CD8-positive, alpha-beta memory T cell (primary cell): ENCODE measurements around the gene EXOC1L. TPM values are rescaled to one million over a fixed set of nuclear protein-coding genes. Genes with fewer than 3 reads are reported as not detected.

Experiments used
- CTCF ChIA-PET: fragments of 350-600 bp; sonication (Branson Sonifier 250); formaldehyde crosslinking; loops from one replicate; lab custom pipeline; 2021; ENCODE audit warnings: antibody characterized with exemption; lab: Charles Lee
- POLR2A ChIA-PET: fragments of 350-600 bp; sonication (Branson Sonifier 250); formaldehyde crosslinking; loops from one replicate; lab custom pipeline; 2021; ENCODE audit warnings: antibody characterized with exemption; lab: Charles Lee
- DNase-seq, 5 donors: peaks; one replicate each; pipeline versions ENCODE4 v3.0.0 to v3.0.0-alpha.2; 2020 to 2022; ENCODE audit warnings: mixed read lengths in 1 of 5
- H3K27ac ChIP-seq: one replicate; pipeline ENCODE4 v1.7.0; 2013; ENCODE audit warnings: low read depth, mild to moderate bottlenecking, low read length, moderate library complexity
- H3K27me3 ChIP-seq: 2 replicates; pipeline ENCODE4 v1.7.0; 2013; ENCODE audit warnings: low read length, mild to moderate bottlenecking; ENCODE audit not compliant: insufficient read depth, poor library complexity, severe bottlenecking
- H3K36me3 ChIP-seq: 2 replicates; pipeline ENCODE4 v1.7.0; 2013; ENCODE audit warnings: mild to moderate bottlenecking, low read length, moderate library complexity; ENCODE audit not compliant: insufficient read depth
- H3K4me1 ChIP-seq: 2 replicates; pipeline ENCODE4 v1.7.0; 2013; ENCODE audit warnings: mild to moderate bottlenecking, low read length, moderate library complexity; ENCODE audit not compliant: insufficient read depth
- H3K4me3 ChIP-seq: 2 replicates; pipeline ENCODE4 v1.7.0; 2013; ENCODE audit warnings: mild to moderate bottlenecking, low read length
- H3K9me3 ChIP-seq: 2 replicates; pipeline ENCODE4 v1.7.0; 2013; ENCODE audit warnings: mild to moderate bottlenecking, low read length
- H3K27ac Mint-ChIP-seq, 8 donors: one replicate each; pipeline ENCODE4 v1.8.0; 2020 to 2021; ENCODE audit warnings: mixed read lengths in 8 of 8, mild to moderate bottlenecking in 6 of 8, inconsistent platforms in 3 of 8, moderate library complexity in 3 of 8
- H3K27me3 Mint-ChIP-seq, 2 donors: one replicate each; pipeline ENCODE4 v1.8.0; 2020 to 2021; ENCODE audit warnings: mixed read lengths in 2 of 2, mild to moderate bottlenecking in 1 of 2, moderate library complexity in 1 of 2
- H3K36me3 Mint-ChIP-seq, 3 donors: one replicate each; pipeline ENCODE4 v1.8.0; 2020 to 2021; ENCODE audit warnings: mixed read lengths in 3 of 3, inconsistent platforms in 1 of 3, mild to moderate bottlenecking in 1 of 3
- H3K4me1 Mint-ChIP-seq, 3 donors: one replicate each; pipeline ENCODE4 v1.8.0; 2020 to 2021; ENCODE audit warnings: mixed read lengths in 3 of 3, inconsistent platforms in 1 of 3, mild to moderate bottlenecking in 1 of 3
- H3K4me3 Mint-ChIP-seq, 7 donors: one replicate each; pipeline ENCODE4 v1.8.0; 2020 to 2021; ENCODE audit warnings: mixed read lengths in 7 of 7, mild to moderate bottlenecking in 6 of 7, moderate library complexity in 4 of 7, inconsistent platforms in 2 of 7
- H3K9me3 Mint-ChIP-seq, 5 donors: one replicate each; pipeline ENCODE4 v1.8.0; 2020 to 2022; ENCODE audit warnings: mixed read lengths in 5 of 5, mild to moderate bottlenecking in 3 of 5, moderate library complexity in 2 of 5, inconsistent platforms in 1 of 5
- polyA plus RNA-seq: library from polyadenylated mRNA; unstranded; fragments of 300-500 nt; fragmentation: Illumina TruSeq; gene quantifications from one replicate; pipeline ENCODE4 v1.2.3, GENCODE V29; 2021
- total RNA-seq, 2 experiments: library from RNA; stranded (reverse); gene quantifications; one replicate each; pipeline ENCODE4 v1.2.3, GENCODE V29; 2021

The EXOC1L gene
- total and polyA plus RNA-seq, 3 experiments from 2014 or later: not detected

DNA sequence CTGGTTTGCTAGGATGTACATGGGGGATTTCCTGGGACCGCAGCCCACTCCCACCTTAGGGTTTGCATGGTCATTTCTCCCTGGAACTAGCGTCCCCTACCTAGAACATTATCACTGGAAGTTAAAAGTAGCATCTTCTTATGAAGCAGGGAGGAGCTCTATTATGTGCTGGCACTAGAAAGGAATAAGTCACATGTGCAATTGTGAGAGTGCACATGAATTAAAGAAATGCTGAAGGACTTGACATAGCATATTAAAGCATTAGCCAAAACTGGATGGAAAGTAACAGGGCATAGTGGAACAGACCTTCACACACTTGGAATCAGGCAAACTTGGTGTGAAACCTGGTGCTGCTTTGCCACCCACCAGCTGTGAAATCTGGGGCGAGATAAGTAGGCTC lies 2.7 kb downstream of the EXOC1L start:
- Histone ChIP-seq H3K4me3 (no peak overlapping the region), H3K36me3 (no peaks in the 10 kb centered on the region), H3K27me3 (no peaks in the 10 kb centered on the region), H3K9me3 (no peaks in the 10 kb centered on the region), H3K27ac (no peak overlapping the region), H3K4me1 (no peaks in the 10 kb centered on the region)
- ChIA-PET CTCF (no interaction called here), POLR2A (no interaction called here)
- H3K27me3 Mint-ChIP-seq: peaks cover 7 to 41% of the 10 kb centered on the region in 2 donors
- no peak overlapping the region for H3K27ac Mint-ChIP-seq
- peaks cover 3 to 7% (median 6%) of the 10 kb centered on the region in 3 donors for H3K4me1 Mint-ChIP-seq
- H3K4me3 Mint-ChIP-seq: no peak overlapping the region
- H3K9me3 Mint-ChIP-seq: no peaks in the 10 kb centered on the region
- DNase-seq: no peak
- no peaks in the 10 kb centered on the region for H3K36me3 Mint-ChIP-seq

DNA sequence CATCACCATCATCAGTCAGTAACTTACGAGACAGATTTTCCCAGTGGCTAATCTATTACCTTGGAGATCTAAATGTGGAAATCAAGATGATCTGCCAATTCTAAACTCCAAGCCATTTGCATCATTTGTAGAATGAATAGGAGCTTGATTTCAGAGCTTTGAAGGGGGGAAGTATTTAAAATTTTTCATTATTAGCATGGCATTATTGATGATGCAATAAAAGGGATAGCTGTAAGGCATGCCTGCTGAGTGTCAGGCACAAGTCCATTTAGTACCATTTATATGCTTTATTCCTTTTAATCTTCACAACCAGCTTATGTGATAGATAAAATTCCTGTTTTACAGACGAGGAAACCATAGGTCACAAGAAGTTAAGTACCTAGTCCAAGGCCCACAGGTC lies 5.3 kb downstream of the EXOC1L start:
- ChIA-PET CTCF (no interaction called here), POLR2A (no interaction called here)
- no peaks in the 10 kb centered on the region for H3K36me3 Mint-ChIP-seq
- H3K9me3 ChIP-seq: no peaks in the 10 kb centered on the region
- peaks cover 0 to 50% of the 10 kb centered on the region in 2 donors for H3K27me3 Mint-ChIP-seq
- peaks cover 0 to 1% (median under 1%) of the 10 kb centered on the region in 3 donors for H3K4me1 Mint-ChIP-seq
- H3K4me3 ChIP-seq: no peak overlapping the region
- H3K27ac Mint-ChIP-seq: no peak overlapping the region
- DNase-seq: no peak
- no peak overlapping the region for H3K27ac ChIP-seq
- no peaks in the 10 kb centered on the region for H3K9me3 Mint-ChIP-seq
- H3K27me3 ChIP-seq: no peaks in the 10 kb centered on the region
- no peak overlapping the region for H3K4me3 Mint-ChIP-seq
- no peaks in the 10 kb centered on the region for H3K36me3 ChIP-seq
- H3K4me1 ChIP-seq: no peaks in the 10 kb centered on the region

DNA sequence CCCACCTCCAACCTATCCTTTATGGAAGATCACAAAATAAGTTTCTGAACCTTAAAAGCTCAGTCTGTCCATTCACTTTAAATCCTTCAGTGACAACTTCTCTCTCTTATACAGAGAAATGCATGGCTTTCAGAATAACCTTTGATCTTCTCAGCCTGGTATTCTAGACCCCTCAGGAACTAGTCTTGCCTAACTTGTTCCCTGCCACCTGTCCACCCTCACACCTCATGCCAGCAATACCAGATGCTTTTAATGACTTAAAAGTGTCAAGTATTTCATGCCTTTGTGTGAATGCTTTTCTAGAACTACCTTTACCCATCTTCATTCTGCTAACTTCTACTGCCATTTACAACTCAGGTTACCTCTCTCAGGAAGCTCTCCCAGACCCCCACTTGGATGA lies 7.4 kb downstream of the EXOC1L start:
- Mint-ChIP-seq H3K9me3 (no peaks in the 10 kb centered on the region), H3K27ac (no peak overlapping the region)
- POLR2A ChIA-PET: no interaction called here

DNA sequence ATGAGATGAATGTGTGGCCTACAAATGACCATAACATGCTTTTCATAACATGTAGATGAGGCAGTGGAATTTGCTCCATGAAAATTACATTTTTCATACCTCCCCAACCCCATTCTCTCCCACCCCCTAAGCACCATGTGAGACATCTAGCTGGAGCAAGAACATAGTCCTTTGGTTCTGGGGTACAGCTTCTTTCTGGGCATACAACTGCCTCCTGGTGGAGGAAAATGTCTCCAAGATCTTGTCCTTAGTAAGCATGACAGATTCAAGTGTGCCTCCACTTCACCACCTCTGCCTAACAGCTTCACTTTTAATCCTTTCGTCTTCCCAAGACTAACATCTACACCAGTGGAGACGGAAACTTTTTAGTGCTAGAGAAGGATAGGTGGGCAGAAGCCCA lies 8.0 kb downstream of the EXOC1L start:
- CTCF ChIA-PET: no interaction called here
- H3K9me3 Mint-ChIP-seq: no peaks in the 10 kb centered on the region
- no peak overlapping the region for H3K27ac ChIP-seq
- H3K27ac Mint-ChIP-seq: no peak overlapping the region
- H3K9me3 ChIP-seq: no peaks in the 10 kb centered on the region
- no peaks in the 10 kb centered on the region for H3K36me3 ChIP-seq
- POLR2A ChIA-PET: no interaction called here
- DNase-seq: no peak
- peaks cover 0 to 51% of the 10 kb centered on the region in 2 donors for H3K27me3 Mint-ChIP-seq
- no peaks in the 10 kb centered on the region for H3K4me1 Mint-ChIP-seq
- H3K4me3 ChIP-seq: no peak overlapping the region
- no peaks in the 10 kb centered on the region for H3K36me3 Mint-ChIP-seq
- H3K4me3 Mint-ChIP-seq: no peak overlapping the region
- no peaks in the 10 kb centered on the region for H3K4me1 ChIP-seq
- no peaks in the 10 kb centered on the region for H3K27me3 ChIP-seq

More for the DNA sequence above, 7.4 kb downstream of the EXOC1L start:
- Histone ChIP-seq H3K4me1 (no peaks in the 10 kb centered on the region), H3K36me3 (no peaks in the 10 kb centered on the region), H3K27me3 (no peaks in the 10 kb centered on the region), H3K27ac (no peak overlapping the region), H3K4me3 (no peak overlapping the region), H3K9me3 (no peaks in the 10 kb centered on the region)
- peaks cover 0 to 52% of the 10 kb centered on the region in 2 donors for H3K27me3 Mint-ChIP-seq
- CTCF ChIA-PET: no interaction called here
- no peaks in the 10 kb centered on the region for H3K36me3 Mint-ChIP-seq
- no peak overlapping the region for H3K4me3 Mint-ChIP-seq
- H3K4me1 Mint-ChIP-seq: no peaks in the 10 kb centered on the region
- no peak for DNase-seq

DNA sequence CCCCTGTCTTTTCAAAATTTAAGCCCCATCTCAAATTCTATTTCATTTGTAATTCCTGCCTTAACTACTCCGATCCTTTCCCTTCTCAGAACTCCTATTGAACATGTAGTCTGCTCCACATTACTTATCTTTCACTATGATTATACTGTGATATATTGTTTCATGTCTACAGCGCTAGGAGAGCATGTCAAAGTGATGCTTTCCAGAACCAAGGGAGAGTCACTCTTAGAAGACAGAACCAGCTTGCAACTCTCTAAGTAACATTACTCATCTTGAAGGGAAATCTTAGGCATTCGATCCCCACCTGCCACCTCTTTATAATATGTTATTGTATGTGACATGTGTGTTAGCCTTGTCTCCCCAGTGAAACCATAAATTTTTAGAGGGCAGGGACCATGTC lies 10.5 kb downstream of the EXOC1L start:
- Histone ChIP-seq H3K36me3 (no peaks in the 10 kb centered on the region), H3K27ac (no peak overlapping the region), H3K4me3 (no peak overlapping the region), H3K27me3 (no peaks in the 10 kb centered on the region), H3K4me1 (no peaks in the 10 kb centered on the region), H3K9me3 (no peaks in the 10 kb centered on the region)
- no peak for DNase-seq
- POLR2A ChIA-PET: no interaction called here
- no peaks in the 10 kb centered on the region for H3K4me1 Mint-ChIP-seq
- H3K36me3 Mint-ChIP-seq: peaks cover 0 to 4% (median 0%) of the 10 kb centered on the region in 3 donors
- H3K9me3 Mint-ChIP-seq: no peaks in the 10 kb centered on the region
- H3K27ac Mint-ChIP-seq: no peak overlapping the region
- CTCF ChIA-PET: no interaction called here
- peaks cover 0 to 63% of the 10 kb centered on the region in 2 donors for H3K27me3 Mint-ChIP-seq
- no peak overlapping the region for H3K4me3 Mint-ChIP-seq

DNA sequence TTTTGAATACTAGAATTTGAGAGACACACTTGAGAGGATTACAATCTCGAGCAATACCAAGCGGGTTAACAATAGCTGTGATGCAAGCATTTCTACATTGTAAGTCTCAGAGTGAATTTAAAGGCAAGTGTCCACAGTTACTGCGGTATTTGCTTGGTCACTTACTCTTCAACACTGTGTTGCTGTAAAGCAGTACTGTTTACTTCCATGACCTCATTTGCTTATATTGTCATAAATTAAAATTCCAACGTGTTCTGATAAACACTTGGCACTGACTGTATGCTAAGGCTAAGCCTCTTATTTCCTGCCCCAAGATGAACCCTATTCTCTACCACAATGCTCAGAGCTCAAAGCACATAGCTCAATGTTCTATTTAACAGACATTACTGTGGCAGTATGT lies 11.1 kb downstream of the EXOC1L start:
- Mint-ChIP-seq H3K27ac (no peak overlapping the region), H3K27me3 (peaks cover 0 to 65% of the 10 kb centered on the region in 2 donors), H3K36me3 (peaks cover 0 to 6% (median 0%) of the 10 kb centered on the region in 3 donors), H3K4me1 (no peaks in the 10 kb centered on the region), H3K4me3 (no peak overlapping the region), H3K9me3 (peaks cover 0 to 6% (median 5%) of the 10 kb centered on the region in 5 donors)
- POLR2A ChIA-PET: no interaction called here
- Histone ChIP-seq H3K9me3 (no peaks in the 10 kb centered on the region), H3K4me3 (no peak overlapping the region), H3K4me1 (no peaks in the 10 kb centered on the region), H3K36me3 (no peaks in the 10 kb centered on the region), H3K27ac (no peak overlapping the region), H3K27me3 (no peaks in the 10 kb centered on the region)
- DNase-seq: no peak
- CTCF ChIA-PET: no interaction called here

DNA sequence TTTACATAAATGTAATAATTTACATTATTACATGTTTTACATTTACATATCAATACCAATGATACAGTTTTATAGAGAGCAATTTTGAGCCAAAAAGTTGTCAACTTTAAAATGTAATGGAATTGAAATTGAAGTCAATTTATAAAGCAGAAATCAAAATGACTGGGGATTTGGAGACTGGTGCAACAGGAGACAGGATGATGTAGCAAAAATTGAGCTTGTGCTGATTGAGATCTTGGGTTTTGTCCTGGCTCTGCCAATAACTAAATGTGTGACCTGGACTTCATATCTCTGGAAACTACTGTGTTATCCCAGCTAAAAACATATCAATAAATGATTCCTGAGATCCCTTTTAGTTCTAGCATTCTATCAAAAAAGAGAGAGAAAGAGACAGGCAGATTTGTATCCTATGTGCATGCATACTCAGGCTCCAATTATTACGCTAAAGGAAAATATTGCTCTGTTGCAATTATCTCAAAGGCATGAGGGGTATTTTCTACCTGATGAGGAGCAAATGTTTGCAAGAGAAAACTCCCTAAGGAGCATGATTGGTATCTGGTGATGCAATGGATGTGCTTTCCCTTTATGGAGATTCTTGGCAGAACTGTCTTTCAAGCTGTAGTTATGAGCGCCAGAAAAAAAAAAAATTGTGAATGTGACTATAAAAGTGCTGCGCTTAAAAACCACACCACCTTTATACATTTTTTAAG lies 14.7 kb downstream of the EXOC1L start:
- Histone ChIP-seq H3K9me3 (no peaks in the 10 kb centered on the region), H3K4me3 (no peak overlapping the region), H3K4me1 (no peaks in the 10 kb centered on the region), H3K36me3 (no peaks in the 10 kb centered on the region), H3K27ac (no peak overlapping the region), H3K27me3 (peaks cover 10% of the 10 kb centered on the region)
- Mint-ChIP-seq H3K4me3 (no peak overlapping the region), H3K9me3 (peaks cover 5 to 23% (median 16%) of the 10 kb centered on the region in 5 donors), H3K36me3 (peaks cover 0 to 16% (median 0%) of the 10 kb centered on the region in 3 donors), H3K27me3 (peaks cover 11 to 71% of the 10 kb centered on the region in 2 donors), H3K4me1 (no peaks in the 10 kb centered on the region), H3K27ac (no peak overlapping the region)
- CTCF ChIA-PET: no interaction called here
- POLR2A ChIA-PET: no interaction called here
- no peak for DNase-seq

DNA sequence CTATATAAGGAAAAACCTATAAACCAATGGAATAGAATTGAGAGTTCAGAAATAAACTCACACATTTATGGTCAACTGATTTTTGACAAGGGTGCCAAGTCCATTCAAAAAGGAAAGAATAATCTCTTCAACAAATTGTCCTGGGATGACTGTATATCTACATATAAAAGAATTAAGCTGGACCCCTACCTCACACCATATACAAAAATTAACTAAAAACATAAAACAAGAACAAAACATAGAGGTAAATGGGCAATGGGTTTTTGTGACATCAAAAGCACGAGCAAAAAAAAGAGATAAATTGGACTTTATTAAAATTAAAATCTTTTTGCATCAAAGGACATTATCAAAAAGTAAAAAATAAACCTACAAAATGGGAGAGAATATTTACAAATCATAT lies 18.3 kb downstream of the EXOC1L start:
- peaks cover 8 to 23% (median 16%) of the 10 kb centered on the region in 5 donors for H3K9me3 Mint-ChIP-seq
- POLR2A ChIA-PET: no interaction called here
- CTCF ChIA-PET: no interaction called here

More for the DNA sequence above, 18.3 kb downstream of the EXOC1L start:
- DNase-seq: no peak
- no peak overlapping the region for H3K27ac Mint-ChIP-seq
- no peaks in the 10 kb centered on the region for H3K4me1 ChIP-seq
- no peaks in the 10 kb centered on the region for H3K36me3 ChIP-seq
- H3K27ac ChIP-seq: no peak overlapping the region
- no peak overlapping the region for H3K4me3 ChIP-seq
- H3K27me3 Mint-ChIP-seq: peaks cover 15 to 66% of the 10 kb centered on the region in 2 donors
- no peak overlapping the region for H3K4me3 Mint-ChIP-seq
- H3K27me3 ChIP-seq: peaks cover 10% of the 10 kb centered on the region
- H3K36me3 Mint-ChIP-seq: peaks cover 0 to 20% (median 0%) of the 10 kb centered on the region in 3 donors
- H3K9me3 ChIP-seq: no peaks in the 10 kb centered on the region
- no peaks in the 10 kb centered on the region for H3K4me1 Mint-ChIP-seq
